Measurements from ENCODE around the gene BCAR3. TPM values are rescaled to one million over a fixed set of nuclear protein-coding genes. Genes with fewer than 3 reads are reported as not detected.

BCAR3 gene
- total RNA-seq, 2 donors from 2014 or later: 22.9 to 52.8 TPM

GRCh38 chr1:93616996-93617669 is 64.5 kb downstream of the BCAR3 start:
- TF ChIP-seq CTCF (IDR thresholded peaks at IDR 0.05): no peak
- TF ChIP-seq POLR2A (IDR thresholded peaks at IDR 0.05): no peak
- TF ChIP-seq POLR2AphosphoS5 (IDR thresholded peaks at IDR 0.05): peak; percentile 11
- Histone ChIP-seq H3K27ac (peak overlapping the region in 1 of 2 donors; percentile 19), H3K4me1 (replicated peaks) (no peaks in the 10 kb centered on the region), H3K27me3 (replicated peaks; ENCODE audit: insufficient read depth) (no peaks in the 10 kb centered on the region), H3K36me3 (no peaks in the 10 kb centered on the region), H3K4me3 (no peak overlapping the region), H3K9me3 (no peaks in the 10 kb centered on the region)
- WGBS: 60% methylated on average over 6 of the region's 6 CpGs
- no peak for DNase-seq (ENCODE audit: low spot score)
- intact Hi-C loops (cut with DNase I): loop anchor here (10.0 kb wide), 1 partner anchor 272 kb away; the partner anchor contains the start of gene DR1

DNA sequence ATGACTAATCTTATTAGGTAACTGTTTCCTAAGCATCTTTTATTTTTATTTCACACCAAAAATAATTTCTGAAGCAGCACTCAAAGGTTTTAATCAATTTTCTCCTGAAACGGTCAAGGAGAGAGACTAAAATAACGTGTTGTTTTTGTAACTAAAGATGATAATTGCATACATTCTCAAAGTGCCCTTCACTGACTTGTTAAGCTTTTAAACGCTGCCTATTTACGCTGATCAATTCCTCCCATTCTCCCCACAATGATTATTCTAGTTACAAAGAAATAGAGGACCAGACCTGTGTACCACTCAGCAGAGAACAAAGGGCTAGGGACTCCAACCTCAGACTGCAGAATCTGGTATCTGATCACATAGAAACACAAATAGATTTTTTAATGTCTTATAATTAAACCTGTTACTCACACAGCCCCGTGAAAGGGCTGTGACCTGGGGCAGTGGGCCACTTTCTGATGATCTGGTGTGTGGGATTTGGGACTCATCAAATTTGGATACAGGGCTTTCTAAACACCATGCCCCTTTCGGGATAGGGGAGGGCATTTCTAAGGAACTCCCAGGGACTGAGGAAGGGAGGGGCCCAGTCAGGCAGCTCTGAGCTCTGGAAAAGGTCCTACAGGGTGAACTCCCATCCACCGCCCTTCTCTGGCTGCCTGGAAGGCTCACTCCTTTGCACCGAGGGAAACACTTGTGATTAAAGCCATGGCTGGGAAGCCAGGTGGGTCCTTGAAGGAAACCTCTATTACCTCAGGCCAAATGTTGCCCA is 65.2 kb downstream of the BCAR3 start:
- no peaks in the 10 kb centered on the region for H3K36me3 ChIP-seq
- WGBS: 63% methylated on average over 8 of the region's 8 CpGs
- no peak for DNase-seq (ENCODE audit: low spot score)
- intact Hi-C loops (cut with DNase I): loop anchor here (10.0 kb wide), 1 partner anchor 272 kb away; the partner anchor contains the start of gene DR1
- no peak overlapping the region for H3K27ac ChIP-seq
- TF ChIP-seq POLR2A (IDR thresholded peaks at IDR 0.05): no peak
- no peak for TF ChIP-seq POLR2AphosphoS5 (IDR thresholded peaks at IDR 0.05)
- no peak for TF ChIP-seq CTCF (IDR thresholded peaks at IDR 0.05)
- no peaks in the 10 kb centered on the region for H3K9me3 ChIP-seq
- no peaks in the 10 kb centered on the region for H3K27me3 ChIP-seq (replicated peaks; ENCODE audit: insufficient read depth)
- no peak overlapping the region for H3K4me3 ChIP-seq
- no peaks in the 10 kb centered on the region for H3K4me1 ChIP-seq (replicated peaks)

DNA sequence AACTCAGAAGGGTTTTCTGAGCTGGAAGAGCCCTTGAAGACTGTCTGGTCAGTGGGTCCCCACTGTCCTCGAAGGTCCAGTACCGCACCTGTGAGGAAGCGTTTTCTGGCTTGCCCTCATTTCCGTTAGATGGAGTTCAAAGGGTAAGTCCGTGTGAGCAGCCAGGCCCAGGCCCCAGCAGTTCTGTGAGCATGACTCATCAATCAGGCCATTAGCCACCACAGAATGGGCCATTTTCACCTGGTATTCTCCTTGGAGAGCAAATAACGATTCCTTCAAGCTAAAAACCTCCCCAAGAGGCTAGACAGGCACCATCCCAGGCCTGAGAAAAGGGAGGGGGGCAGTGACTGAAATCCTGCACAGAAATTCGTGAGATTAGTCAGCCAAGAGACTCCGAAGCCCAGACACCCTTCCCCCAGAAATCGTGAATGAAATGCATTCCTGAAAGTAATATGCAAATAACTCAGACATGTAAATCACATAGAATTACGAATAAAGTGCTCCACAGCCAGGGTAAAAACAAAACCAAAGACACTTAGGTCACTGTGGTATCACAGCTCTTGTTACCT is 66.0 kb downstream of the BCAR3 start:
- no peaks in the 10 kb centered on the region for H3K9me3 ChIP-seq
- no peak for DNase-seq (ENCODE audit: low spot score)
- TF ChIP-seq POLR2A (IDR thresholded peaks at IDR 0.05): no peak
- TF ChIP-seq POLR2AphosphoS5 (IDR thresholded peaks at IDR 0.05): no peak
- TF ChIP-seq CTCF (IDR thresholded peaks at IDR 0.05): no peak
- no peaks in the 10 kb centered on the region for H3K4me1 ChIP-seq (replicated peaks)
- no peak overlapping the region for H3K4me3 ChIP-seq
- H3K36me3 ChIP-seq: no peaks in the 10 kb centered on the region
- no peak overlapping the region for H3K27ac ChIP-seq
- 83% methylated on average over 10 of the region's 10 CpGs for WGBS
- intact Hi-C loops (cut with DNase I): loop anchor here (10.0 kb wide), 1 partner anchor 271 kb away; the partner anchor contains the start of gene DR1
- H3K27me3 ChIP-seq (replicated peaks; ENCODE audit: insufficient read depth): no peaks in the 10 kb centered on the region

DNA sequence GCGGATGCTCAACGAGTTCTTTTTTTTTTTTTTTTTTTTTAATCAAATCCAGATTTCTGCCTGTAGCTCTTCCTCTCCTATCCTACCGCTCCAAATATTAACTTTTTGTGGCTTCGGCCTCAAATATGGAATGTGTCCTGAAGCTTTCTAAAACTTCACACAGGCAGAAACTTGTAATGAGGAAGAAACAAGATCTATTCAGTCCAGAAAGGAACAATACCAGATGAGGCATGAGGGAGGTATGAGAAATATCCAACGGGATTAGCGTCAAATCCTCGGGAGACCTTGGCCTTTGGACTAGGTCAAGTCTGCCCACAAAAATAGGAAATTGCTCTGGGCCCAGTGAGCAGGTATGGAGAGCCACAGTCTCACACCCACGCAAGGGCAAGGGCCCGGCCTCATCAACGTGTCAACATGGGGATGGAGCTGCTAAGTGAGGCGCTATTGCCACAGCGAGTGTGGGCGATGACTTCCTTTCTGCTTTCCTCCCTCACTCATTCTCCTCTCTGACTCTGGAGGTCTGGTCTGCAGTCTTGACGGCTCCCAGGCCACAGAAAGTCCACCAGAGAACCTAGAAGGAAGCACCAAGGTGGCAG is 66.6 kb downstream of the BCAR3 start:
- no peak overlapping the region for H3K4me3 ChIP-seq
- intact Hi-C loops (cut with DNase I): loop anchor here (5.0 to 10.0 kb wide), 2 partner anchors 168 to 270 kb away; partner anchors contain the start of genes DR1 and FNBP1L
- WGBS: 80% methylated on average over 14 of the region's 14 CpGs
- no peak for DNase-seq (ENCODE audit: low spot score)
- H3K9me3 ChIP-seq: no peaks in the 10 kb centered on the region
- no peaks in the 10 kb centered on the region for H3K36me3 ChIP-seq
- no peaks in the 10 kb centered on the region for H3K4me1 ChIP-seq (replicated peaks)
- no peak for TF ChIP-seq POLR2AphosphoS5 (IDR thresholded peaks at IDR 0.05)
- TF ChIP-seq POLR2A (IDR thresholded peaks at IDR 0.05): no peak
- TF ChIP-seq CTCF (IDR thresholded peaks at IDR 0.05): no peak
- no peak overlapping the region for H3K27ac ChIP-seq
- no peaks in the 10 kb centered on the region for H3K27me3 ChIP-seq (replicated peaks; ENCODE audit: insufficient read depth)

Measured in prostate gland (tissue), 2 donors.